Endometrial microvascular endothelial cells (primary cell): Measurements from ENCODE around the gene LCA5L. TPM values are rescaled to one million over a fixed set of nuclear protein-coding genes. Genes with fewer than 3 reads are reported as not detected.
"Not testable (repeated sequence)": the region's sequence is repeated elsewhere in the genome, so short reads cannot be mapped to it uniquely, and the experiment has no call there.

ENCODE experiments used
- in situ Hi-C: cut with HindIII; loops from 2 replicates; pipeline ENCODE4 v1.10.0; 2017; ENCODE audit warnings: low sequenced_read_pairs, low pct_unique_long_range_greater_than_20kb; ENCODE audit errors: inconsistent ontology term
- total RNA-seq: library from RNA; depleted of rRNA; stranded (reverse); fragments of >200 nt; gene quantifications from one replicate; pipeline ENCODE4 v1.2.3, GENCODE V29; 2015; ENCODE audit errors: inconsistent ontology term

LCA5L gene
- total RNA-seq, 1 donor from 2014 or later = not detected

GRCh38 chr21:39392981-39393380 lies 52.6 kb downstream of the LCA5L start:
- in situ Hi-C loops = no loop called here

- in situ Hi-C loops = no loop called here
Measured at GRCh38 chr21:39390212-39390765, 55.3 kb downstream of the LCA5L start.

- in situ Hi-C loops = no loop called here
Measured at GRCh38 chr21:39388811-39389155, 56.8 kb downstream of the LCA5L start.

GRCh38 chr21:39388038-39388810 lies 57.4 kb downstream of the LCA5L start:
- in situ Hi-C loops = no loop called here

- in situ Hi-C loops = no loop called here
Measured at GRCh38 chr21:39387461-39388037, 58.0 kb downstream of the LCA5L start.

- in situ Hi-C loops = no loop called here
Measured at GRCh38 chr21:39386899-39387298, 58.7 kb downstream of the LCA5L start.

GRCh38 chr21:39386194-39386593 lies 59.4 kb downstream of the LCA5L start:
- in situ Hi-C loops = no loop called here

GRCh38 chr21:39385299-39386145 lies 60.1 kb downstream of the LCA5L start:
- in situ Hi-C loops = no loop called here

GRCh38 chr21:39384674-39385298 lies 60.8 kb downstream of the LCA5L start:
- in situ Hi-C loops = no loop called here

- in situ Hi-C loops = not testable (repeated sequence)
Measured at GRCh38 chr21:39382096-39382495, 63.5 kb downstream of the LCA5L start.

GRCh38 chr21:39381009-39381408 lies 64.6 kb downstream of the LCA5L start:
- in situ Hi-C loops = no loop called here

- in situ Hi-C loops = no loop called here
Measured at GRCh38 chr21:39379986-39380891, 65.3 kb downstream of the LCA5L start.

- in situ Hi-C loops = no loop called here
Measured at GRCh38 chr21:39377444-39378050, 68.0 kb downstream of the LCA5L start.

- in situ Hi-C loops = no loop called here
Measured at GRCh38 chr21:39375446-39375845, 70.1 kb downstream of the LCA5L start.

- in situ Hi-C loops = no loop called here
Measured at GRCh38 chr21:39374046-39374445, 71.5 kb downstream of the LCA5L start.

GRCh38 chr21:39373634-39374033 lies 71.9 kb downstream of the LCA5L start:
- in situ Hi-C loops = no loop called here

- in situ Hi-C loops = not testable (repeated sequence)
Measured at GRCh38 chr21:39369896-39370288, 75.7 kb downstream of the LCA5L start.

- in situ Hi-C loops = no loop called here
Measured at GRCh38 chr21:39367783-39368182, 77.8 kb downstream of the LCA5L start.
